K562 (cell line): ENCODE measurements around the gene FHL1. TPM values are rescaled to one million over a fixed set of nuclear protein-coding genes. Genes with fewer than 3 reads are reported as not detected.

Experiments used
- ZSCAN32 ChIP-seq: fragments of 450-650 bp; formaldehyde crosslinking; IDR thresholded peaks from 2 replicates; pipeline ENCODE4 v1.4.0; 2020; ENCODE audit warnings: mild to moderate bottlenecking, moderate library complexity
- polyA plus RNA-seq, 8 experiments: library from polyadenylated mRNA; depleted of rRNA in 4 of 8; stranded (reverse) in 5 of 8; unstranded in 3 of 8; fragments of >200 nt; fragmentation: Nextera tagmentation in 2 of 8; fragmentation: Illumina TruSeq in 1 of 8; extraction: Ambion mirVana in 2 of 8; extraction: Trizol in 1 of 8; gene quantifications; 2 replicates each; pipeline versions ENCODE4 v1.2.1 to v1.2.3, GENCODE V29; 2011 to 2014; ENCODE audit warnings: inconsistent platforms in 1 of 8, missing spikeins in 1 of 8
- small RNA-seq: library from RNA; depleted of rRNA; stranded (forward); fragments of <200 nt; gene quantifications from one replicate; pipeline ENCODE3, GENCODE V24; 2014
- total RNA-seq, 7 experiments: library from RNA; depleted of rRNA in 6 of 7; stranded (reverse); fragments of >200 nt in 6 of 7; fragmentation: Illumina TruSeq in 2 of 7; extraction: Trizol in 2 of 7; gene quantifications; 2 replicates each; pipeline versions ENCODE4 v1.2.1 to v1.2.3, GENCODE V29; 2011 to 2021; ENCODE audit warnings: low replicate concordance in 1 of 7
- TF ChIP-seq, protein P1 (sequence below): fragments of 450-650 bp; IDR thresholded peaks from 2 replicates; pipeline ENCODE4 v1.6.1; 2018; ENCODE audit warnings: mild to moderate bottlenecking, low read depth; ENCODE audit not compliant: partially characterized antibody

Gene FHL1
- total and polyA plus RNA-seq, 9 of the 15 experiments (the other 6 are each of a cell fraction or from before 2014, with no cell fraction given): 0.03 to 3.0 (median 0.13) TPM; not detected in 1

GRCh38 chrX:136260776-136261175, 113.4 kb downstream of the FHL1 start (continued):
- TF ChIP-seq, protein P1, sequence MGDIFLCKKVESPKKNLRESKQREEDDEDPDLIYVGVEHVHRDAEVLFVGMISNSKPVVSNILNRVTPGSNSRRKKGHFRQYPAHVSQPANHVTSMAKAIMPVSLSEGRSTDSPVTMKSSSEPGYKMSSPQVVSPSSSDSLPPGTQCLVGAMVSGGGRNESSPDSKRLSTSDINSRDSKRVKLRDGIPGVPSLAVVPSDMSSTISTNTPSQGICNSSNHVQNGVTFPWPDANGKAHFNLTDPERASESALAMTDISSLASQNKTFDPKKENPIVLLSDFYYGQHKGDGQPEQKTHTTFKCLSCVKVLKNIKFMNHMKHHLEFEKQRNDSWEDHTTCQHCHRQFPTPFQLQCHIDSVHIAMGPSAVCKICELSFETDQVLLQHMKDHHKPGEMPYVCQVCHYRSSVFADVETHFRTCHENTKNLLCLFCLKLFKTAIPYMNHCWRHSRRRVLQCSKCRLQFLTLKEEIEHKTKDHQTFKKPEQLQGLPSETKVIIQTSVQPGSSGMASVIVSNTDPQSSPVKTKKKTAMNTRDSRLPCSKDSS: no peak
- TF ChIP-seq ZSCAN32 (CRISPR knock-in tag): no peak

Small RNA genes lying within 50 kb of the gene (small RNA-seq; reads per million reads assigned to genes)
- 0.15 reads per million for gene RF01210

Other genes starting within 250 kb of the FHL1 start
- gene MMGT1, start 173.5 kb upstream of the FHL1 start, total RNA-seq (2014; rRNA removed): 11.6 and 12.7 TPM in 2 replicates
- 24.0 and 26.7 TPM in 2 replicates for gene MMGT1, start 173.5 kb upstream of the FHL1 start, total RNA-seq (2014; rRNA removed; fragmentation: Illumina TruSeq; extraction: Trizol)
- gene MMGT1, start 173.5 kb upstream of the FHL1 start, total RNA-seq (2015; rRNA removed; fragmentation: Illumina TruSeq; extraction: Trizol): 20.4 and 22.5 TPM in 2 replicates
- gene MMGT1, start 173.5 kb upstream of the FHL1 start, total RNA-seq (2021): 25.0 and 25.2 TPM in 2 replicates
- gene MMGT1, start 173.5 kb upstream of the FHL1 start, polyA plus RNA-seq (2011; rRNA removed): 15.5 and 20.5 TPM in 2 replicates
- 21.7 and 22.9 TPM in 2 replicates for gene MMGT1, start 173.5 kb upstream of the FHL1 start, polyA plus RNA-seq (2014; fragmentation: Illumina TruSeq; extraction: Trizol)
- 10 to 100 TPM; 21.9 to 25.4 TPM for gene MMGT1, start 173.5 kb upstream of the FHL1 start, polyA plus RNA-seq (2014; fragmentation: Nextera tagmentation; extraction: Ambion mirVana)
- 11.3 and 14.2 TPM in 2 replicates for gene MMGT1, start 173.5 kb upstream of the FHL1 start, polyA plus RNA-seq (2014; rRNA removed)
- 9.8 and 9.9 TPM in 2 replicates for gene SLC9A6, start 162.1 kb upstream of the FHL1 start, total RNA-seq (2014; rRNA removed)
- 13.9 and 14.6 TPM in 2 replicates for gene SLC9A6, start 162.1 kb upstream of the FHL1 start, total RNA-seq (2014; rRNA removed; fragmentation: Illumina TruSeq; extraction: Trizol)
- gene SLC9A6, start 162.1 kb upstream of the FHL1 start, total RNA-seq (2015; rRNA removed; fragmentation: Illumina TruSeq; extraction: Trizol): 10.9 and 11.8 TPM in 2 replicates
- gene SLC9A6, start 162.1 kb upstream of the FHL1 start, total RNA-seq (2021): 11.7 and 13.0 TPM in 2 replicates
- gene SLC9A6, start 162.1 kb upstream of the FHL1 start, polyA plus RNA-seq (2011; rRNA removed): 8.7 and 12.5 TPM in 2 replicates
- 9.6 and 9.9 TPM in 2 replicates for gene SLC9A6, start 162.1 kb upstream of the FHL1 start, polyA plus RNA-seq (2014; fragmentation: Illumina TruSeq; extraction: Trizol)
- 1 to 10 TPM; 3.7 to 4.8 TPM for gene SLC9A6, start 162.1 kb upstream of the FHL1 start, polyA plus RNA-seq (2014; fragmentation: Nextera tagmentation; extraction: Ambion mirVana)
- 6.2 TPM in 2 replicates for gene SLC9A6, start 162.1 kb upstream of the FHL1 start, polyA plus RNA-seq (2014; rRNA removed)
- 23.0 and 27.7 TPM in 2 replicates for gene MAP7D3, start 103.9 kb downstream of the FHL1 start, total RNA-seq (2014; rRNA removed)
- gene MAP7D3, start 103.9 kb downstream of the FHL1 start, total RNA-seq (2014; rRNA removed; fragmentation: Illumina TruSeq; extraction: Trizol): 19.6 and 20.9 TPM in 2 replicates
- 22.0 TPM in 2 replicates for gene MAP7D3, start 103.9 kb downstream of the FHL1 start, total RNA-seq (2015; rRNA removed; fragmentation: Illumina TruSeq; extraction: Trizol)
- gene MAP7D3, start 103.9 kb downstream of the FHL1 start, total RNA-seq (2021): 12.6 and 13.3 TPM in 2 replicates
- gene MAP7D3, start 103.9 kb downstream of the FHL1 start, polyA plus RNA-seq (2011; rRNA removed): 6.9 and 13.2 TPM in 2 replicates
- gene MAP7D3, start 103.9 kb downstream of the FHL1 start, polyA plus RNA-seq (2014; fragmentation: Illumina TruSeq; extraction: Trizol): 15.7 and 20.2 TPM in 2 replicates
- 1 to 10 TPM; 9.4 to 9.9 TPM for gene MAP7D3, start 103.9 kb downstream of the FHL1 start, polyA plus RNA-seq (2014; fragmentation: Nextera tagmentation; extraction: Ambion mirVana)
- 14.0 and 20.0 TPM in 2 replicates for gene MAP7D3, start 103.9 kb downstream of the FHL1 start, polyA plus RNA-seq (2014; rRNA removed)
- gene ADGRG4, start 153.4 kb downstream of the FHL1 start, total RNA-seq (2014; rRNA removed): not detected in 2 replicates
- not detected in 2 replicates for gene ADGRG4, start 153.4 kb downstream of the FHL1 start, total RNA-seq (2014; rRNA removed; fragmentation: Illumina TruSeq; extraction: Trizol)
- gene ADGRG4, start 153.4 kb downstream of the FHL1 start, total RNA-seq (2015; rRNA removed; fragmentation: Illumina TruSeq; extraction: Trizol): not detected in 2 replicates
- not detected in 2 replicates for gene ADGRG4, start 153.4 kb downstream of the FHL1 start, total RNA-seq (2021)
- not detected in 2 replicates for gene ADGRG4, start 153.4 kb downstream of the FHL1 start, polyA plus RNA-seq (2011; rRNA removed)
- not detected in 2 replicates for gene ADGRG4, start 153.4 kb downstream of the FHL1 start, polyA plus RNA-seq (2014; fragmentation: Illumina TruSeq; extraction: Trizol)
- not detected for gene ADGRG4, start 153.4 kb downstream of the FHL1 start, polyA plus RNA-seq (2014; fragmentation: Nextera tagmentation; extraction: Ambion mirVana)
- gene ADGRG4, start 153.4 kb downstream of the FHL1 start, polyA plus RNA-seq (2014; rRNA removed): not detected in 2 replicates